GM12872 (cell line): ENCODE results near the gene EPB41L2.

Experiments
- TF ChIP-seq, protein P1 (sequence below): IDR thresholded peaks from 3 replicates; pipeline ENCODE4 v1.5.1; 2011; ENCODE audit warnings: low read depth, mild to moderate bottlenecking, low read length, moderate library complexity; ENCODE audit not compliant: insufficient read depth

The EPB41L2 gene

DNA sequence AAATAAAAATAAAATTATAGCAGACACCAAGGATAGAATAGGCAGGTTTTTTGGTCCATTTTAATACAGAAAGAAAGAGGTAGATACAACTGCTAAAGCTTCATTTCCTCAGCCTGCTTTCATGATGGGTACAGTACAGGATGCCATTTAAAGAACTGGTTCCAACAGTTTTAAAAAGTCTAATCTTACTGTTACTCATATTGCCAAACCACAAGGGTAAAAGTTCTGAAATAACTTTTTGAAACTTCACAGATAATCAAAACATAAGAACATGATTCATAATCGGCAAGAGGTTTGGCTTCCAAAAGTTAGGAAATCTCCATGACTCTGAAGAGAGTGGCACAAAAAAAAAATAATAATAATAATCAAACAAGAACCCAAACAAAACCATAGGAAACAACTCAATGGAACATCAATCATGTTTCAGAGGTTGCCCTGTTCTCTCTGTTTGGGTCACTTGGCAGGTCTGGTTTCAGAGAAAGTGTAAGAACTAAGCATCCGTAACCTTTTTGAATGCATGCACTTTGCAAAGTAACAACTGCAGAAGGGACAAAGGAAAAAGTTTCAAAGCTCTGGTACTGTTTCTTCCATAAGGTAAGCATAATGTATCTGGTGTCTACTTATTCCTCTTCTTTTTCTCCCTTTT lies 156.2 kb downstream of the EPB41L2 start:
- TF ChIP-seq, protein P1, sequence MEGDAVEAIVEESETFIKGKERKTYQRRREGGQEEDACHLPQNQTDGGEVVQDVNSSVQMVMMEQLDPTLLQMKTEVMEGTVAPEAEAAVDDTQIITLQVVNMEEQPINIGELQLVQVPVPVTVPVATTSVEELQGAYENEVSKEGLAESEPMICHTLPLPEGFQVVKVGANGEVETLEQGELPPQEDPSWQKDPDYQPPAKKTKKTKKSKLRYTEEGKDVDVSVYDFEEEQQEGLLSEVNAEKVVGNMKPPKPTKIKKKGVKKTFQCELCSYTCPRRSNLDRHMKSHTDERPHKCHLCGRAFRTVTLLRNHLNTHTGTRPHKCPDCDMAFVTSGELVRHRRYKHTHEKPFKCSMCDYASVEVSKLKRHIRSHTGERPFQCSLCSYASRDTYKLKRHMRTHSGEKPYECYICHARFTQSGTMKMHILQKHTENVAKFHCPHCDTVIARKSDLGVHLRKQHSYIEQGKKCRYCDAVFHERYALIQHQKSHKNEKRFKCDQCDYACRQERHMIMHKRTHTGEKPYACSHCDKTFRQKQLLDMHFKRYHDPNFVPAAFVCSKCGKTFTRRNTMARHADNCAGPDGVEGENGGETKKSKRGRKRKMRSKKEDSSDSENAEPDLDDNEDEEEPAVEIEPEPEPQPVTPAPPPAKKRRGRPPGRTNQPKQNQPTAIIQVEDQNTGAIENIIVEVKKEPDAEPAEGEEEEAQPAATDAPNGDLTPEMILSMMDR: no peak

GRCh38 chr6:130903602-130904001 lies 159.4 kb downstream of the EPB41L2 start:
- TF ChIP-seq, protein P1: no peak

GRCh38 chr6:130903007-130903406 lies 160.0 kb downstream of the EPB41L2 start:
- TF ChIP-seq, protein P1: no peak

GRCh38 chr6:130900913-130901312 lies 162.1 kb downstream of the EPB41L2 start:
- TF ChIP-seq, protein P1: no peak

GRCh38 chr6:130896249-130896648 lies 166.8 kb downstream of the EPB41L2 start:
- TF ChIP-seq, protein P1: no peak

GRCh38 chr6:130895516-130895915 lies 167.5 kb downstream of the EPB41L2 start:
- TF ChIP-seq, protein P1: no peak

GRCh38 chr6:130893766-130894165 lies 169.3 kb downstream of the EPB41L2 start:
- TF ChIP-seq, protein P1: no peak

DNA sequence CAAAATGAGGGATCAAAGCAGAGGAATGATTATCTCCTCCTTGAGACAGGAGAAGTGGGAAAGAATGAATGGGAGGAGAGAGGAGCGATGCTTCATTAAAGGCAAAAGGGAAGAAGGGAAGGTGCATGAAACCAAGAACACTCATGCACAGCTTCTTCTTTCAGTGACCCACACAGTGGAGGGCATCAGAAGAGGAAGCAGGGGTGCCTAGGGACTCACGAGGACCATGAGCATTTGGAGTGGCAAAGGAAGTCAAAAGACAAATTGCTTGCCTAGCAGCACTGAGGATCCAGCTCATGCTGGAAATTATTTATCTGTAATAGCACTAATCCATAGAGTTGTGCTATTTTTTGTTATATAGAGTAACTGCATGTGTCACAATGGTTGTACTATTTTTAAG lies 169.8 kb downstream of the EPB41L2 start:
- TF ChIP-seq, protein P1: no peak
